Activated naive CD4-positive, alpha-beta T cell treated with anti-CD3 and anti-CD28 coated beads, Interleukin-2, amount 50 U/mL, for 16 hours (primary cell): ENCODE measurements around the gene EPHB1.
"Not testable (repeated sequence)": the region's sequence is repeated elsewhere in the genome, so short reads cannot be mapped to it uniquely, and the experiment has no call there.

ENCODE experiments used
- DNase-seq: peaks from one replicate; pipeline ENCODE4 v3.0.0-alpha.2; 2020

The EPHB1 gene

GRCh38 chr3:135178566-135178965 is 383.5 kb downstream of the EPHB1 start:
- no peak for DNase-seq

- no peak for DNase-seq
Measured at GRCh38 chr3:135181408-135181807, 386.3 kb downstream of the EPHB1 start.

GRCh38 chr3:135182364-135182998 is 387.4 kb downstream of the EPHB1 start:
- DNase-seq: no peak

- DNase-seq: no peak
Measured at GRCh38 chr3:135190658-135191057, 395.6 kb downstream of the EPHB1 start.

- DNase-seq: no peak
Measured at GRCh38 chr3:135191708-135192107, 396.6 kb downstream of the EPHB1 start.

GRCh38 chr3:135192929-135193328 is 397.9 kb downstream of the EPHB1 start:
- DNase-seq: no peak

GRCh38 chr3:135197246-135197645 is 402.2 kb downstream of the EPHB1 start:
- no peak for DNase-seq

GRCh38 chr3:135197856-135198255 is 402.8 kb downstream of the EPHB1 start:
- no peak for DNase-seq

GRCh38 chr3:135199137-135199536 is 404.1 kb downstream of the EPHB1 start:
- DNase-seq: no peak

GRCh38 chr3:135203026-135203425 is 408.0 kb downstream of the EPHB1 start:
- no peak for DNase-seq

GRCh38 chr3:135213213-135213612 is 418.2 kb downstream of the EPHB1 start:
- DNase-seq: no peak

GRCh38 chr3:135213822-135214221 is 418.8 kb downstream of the EPHB1 start:
- no peak for DNase-seq

GRCh38 chr3:135214400-135214799 is 419.3 kb downstream of the EPHB1 start:
- DNase-seq: no peak

GRCh38 chr3:135215516-135215915 is 420.5 kb downstream of the EPHB1 start:
- no peak for DNase-seq

- no peak for DNase-seq
Measured at GRCh38 chr3:135216659-135217058, 421.6 kb downstream of the EPHB1 start.

GRCh38 chr3:135217730-135218129 is 422.7 kb downstream of the EPHB1 start:
- DNase-seq: no peak

GRCh38 chr3:135218304-135218703 is 423.2 kb downstream of the EPHB1 start:
- DNase-seq: no peak

GRCh38 chr3:135218782-135219181 is 423.7 kb downstream of the EPHB1 start:
- no peak for DNase-seq

- no peak for DNase-seq
Measured at GRCh38 chr3:135224815-135225362, 429.8 kb downstream of the EPHB1 start.

- no peak for DNase-seq
Measured at GRCh38 chr3:135226057-135226456, 431.0 kb downstream of the EPHB1 start.

- no peak for DNase-seq
Measured at GRCh38 chr3:135228201-135228600, 433.1 kb downstream of the EPHB1 start.

GRCh38 chr3:135229018-135229495 is 434.0 kb downstream of the EPHB1 start:
- no peak for DNase-seq

- DNase-seq: no peak
Measured at GRCh38 chr3:135231737-135232136, 436.7 kb downstream of the EPHB1 start.

GRCh38 chr3:135232226-135232625 is 437.2 kb downstream of the EPHB1 start:
- no peak for DNase-seq

GRCh38 chr3:135233476-135233875 is 438.4 kb downstream of the EPHB1 start:
- not testable (repeated sequence) for DNase-seq
